ENCODE results near the gene AMN1. TPM values are rescaled to one million over a fixed set of nuclear protein-coding genes. Genes with fewer than 3 reads are reported as not detected.

Gene AMN1
- total and polyA plus RNA-seq, 2 of the 13 experiments (the other 11 are each of a cell fraction or from before 2014, with no cell fraction given): 7.5 to 26.5 TPM

GRCh38 chr12:31627456-31628054 is 101.3 kb downstream of the AMN1 start (continued):
- TF ChIP-seq ZNF782 (CRISPR knock-in tag; IDR thresholded peaks at IDR 0.05; ENCODE audit: borderline replicate concordance) (no peak), YEATS4 (CRISPR knock-in tag; IDR thresholded peaks at IDR 0.05; ENCODE audit: borderline replicate concordance) (no peak), CHD2 (IDR thresholded peaks at IDR 0.05; ENCODE audit: low read depth, low read length) (no peak), TEAD3 (CRISPR knock-in tag; optimal IDR thresholded peaks at IDR 0.05; ENCODE audit: borderline replicate concordance) (no peak)

- no peak overlapping the region for H2AFZ ChIP-seq (ENCODE audit: low read length)
- TF ChIP-seq ZNF629 (CRISPR knock-in tag; conservative IDR thresholded peaks at IDR 0.05) (no peak), MNT (IDR thresholded peaks at IDR 0.05) (peak; percentile 84)
- H3K36me3 ChIP-seq (replicated peaks in 1 of 2; ENCODE audit: control insufficient read depth in 1 of 2, insufficient read depth in 2 of 2, low read length in 2 of 2): no peaks in the 10 kb centered on the region
- BruUV-seq (replicated peaks): no TSS peak
- FAIRE-seq: no peak
- CTCF ChIA-PET (ENCODE audit: low intra/inter-chr PET ratio, low total read pairs): no interaction called here
- no peaks in the 10 kb centered on the region; a peak in 2 of 5 replicates for H3K27me3 ChIP-seq (ENCODE audit: control insufficient read depth in 1 of 2, insufficient read depth in 2 of 2, low read length in 2 of 2)
- H3K79me2 ChIP-seq (ENCODE audit: insufficient read depth, low read length): no peaks in the 10 kb centered on the region
- H3K9ac ChIP-seq (ENCODE audit: insufficient read depth, low read depth, low read length): no peak overlapping the region
- no peaks in the 10 kb centered on the region for H4K20me1 ChIP-seq (ENCODE audit: insufficient read depth, low read length)
- in situ Hi-C loops (cut with HindIII; ENCODE audit: extremely low pct_ligation_motif_present, low pct_unique_long_range_greater_than_20kb): no loop called here
- H3K9me3 ChIP-seq (ENCODE audit: low read length): no peaks in the 10 kb centered on the region
- ATAC-seq: no peak
- DNase-seq (ENCODE audit: low spot score): no peak
- peaks cover 13% of the 10 kb centered on the region for H3K4me1 ChIP-seq (ENCODE audit: insufficient read depth, low read length)
- no peak overlapping the region for H3K4me2 ChIP-seq (ENCODE audit: low read depth, low read length)
- POLR2A ChIA-PET: no interaction called here
- 50% methylated on average over 7 of the region's 7 CpGs for WGBS (ENCODE audit: low lambda C conversion rate)
- no peak overlapping the region for H3K4me3 ChIP-seq (replicated peaks in 1 of 3; ENCODE audit: insufficient read depth in 1 of 3, low read depth in 2 of 3, low read length in 3 of 3)
- intact Hi-C loops (cut with micrococcal nuclease; ENCODE audit: unreplicated experiment): no loop called here
- no peak overlapping the region for H3K27ac ChIP-seq (ENCODE audit: extremely low read length, insufficient read depth, low read length)
Measured at GRCh38 chr12:31626270-31626995, 102.4 kb downstream of the AMN1 start.

All from HepG2 (cell line).